CD4-positive, alpha-beta T cell (primary cell): ENCODE measurements around the gene LRAT. TPM values are rescaled to one million over a fixed set of nuclear protein-coding genes. Genes with fewer than 3 reads are reported as not detected.

Source experiments
- ATAC-seq: fragments of 200-7000 bp; cut with Tn5 transposase; one replicate; pipeline ENCODE4 v1.10.0; 2022; ENCODE audit warnings: mild to moderate bottlenecking; ENCODE audit not compliant: poor library complexity
- CTCF ChIA-PET: fragments of 350-600 bp; sonication (Branson Sonifier 250); formaldehyde crosslinking; loops from one replicate; lab custom pipeline; 2021; ENCODE audit warnings: antibody characterized with exemption, inconsistent platforms; lab: Charles Lee
- POLR2A ChIA-PET: fragments of 350-600 bp; sonication (Branson Sonifier 250); formaldehyde crosslinking; loops from one replicate; lab custom pipeline; 2021; ENCODE audit warnings: antibody characterized with exemption, inconsistent platforms; lab: Charles Lee
- DNase-seq, 14 experiments: peaks; one replicate each; pipeline ENCODE4 v3.0.0-alpha.2; 2013 to 2020; ENCODE audit warnings: mixed read lengths in 2 of 14
- H3K27ac ChIP-seq, 2 donors: one replicate each; pipeline versions ENCODE4 v1.5.1 to v1.7.0; 2013; ENCODE audit warnings: low read length in 2 of 2, low read depth in 1 of 2, mild to moderate bottlenecking in 1 of 2
- H3K27me3 ChIP-seq, 2 experiments: 1 replicate in 1 of 2; 2 replicates in 1 of 2; pipeline versions ENCODE4 v1.6.1 to v1.7.0; 2013; ENCODE audit warnings: low read length in 2 of 2, control low read depth in 1 of 2, mild to moderate bottlenecking in 1 of 2, moderate library complexity in 1 of 2; ENCODE audit not compliant: insufficient read depth in 2 of 2, control insufficient read depth in 1 of 2
- H3K36me3 ChIP-seq: one replicate; pipeline ENCODE4 v1.6.1; 2013; ENCODE audit warnings: low read length, control low read depth; ENCODE audit not compliant: insufficient read depth
- H3K4me1 ChIP-seq: one replicate; pipeline ENCODE4 v1.6.1; 2013; ENCODE audit warnings: low read length, control low read depth; ENCODE audit not compliant: insufficient read depth
- H3K4me3 ChIP-seq: one replicate; pipeline ENCODE4 v1.5.1; 2013; ENCODE audit warnings: mild to moderate bottlenecking, low read length, moderate library complexity
- H3K9me3 ChIP-seq, 2 experiments: 1 replicate in 1 of 2; 2 replicates in 1 of 2; pipeline versions ENCODE4 v1.6.1 to v1.7.0; 2013; ENCODE audit warnings: low read length in 2 of 2, mild to moderate bottlenecking in 2 of 2, control low read depth in 1 of 2, moderate library complexity in 1 of 2; ENCODE audit not compliant: control insufficient read depth in 1 of 2, insufficient read depth in 1 of 2
- H3K27ac Mint-ChIP-seq: one replicate; pipeline ENCODE4 v1.8.0; 2020; ENCODE audit warnings: mixed read lengths
- H3K27me3 Mint-ChIP-seq: one replicate; pipeline ENCODE4 v1.8.0; 2021; ENCODE audit warnings: mixed read lengths
- H3K36me3 Mint-ChIP-seq: one replicate; pipeline ENCODE4 v1.8.0; 2021; ENCODE audit warnings: low read depth, mixed read lengths
- H3K4me1 Mint-ChIP-seq: one replicate; pipeline ENCODE4 v1.8.0; 2021; ENCODE audit warnings: low read depth, mixed read lengths
- H3K4me3 Mint-ChIP-seq: one replicate; pipeline ENCODE4 v1.8.0; 2020; ENCODE audit warnings: mild to moderate bottlenecking, mixed read lengths
- H3K9me3 Mint-ChIP-seq: one replicate; pipeline ENCODE4 v1.8.0; 2020; ENCODE audit warnings: mixed read lengths
- intact Hi-C, 2 experiments: fragments of 100-400 bp; cut with DNase I in 1 of 2; cut with micrococcal nuclease in 1 of 2; formaldehyde crosslinking; loops; one replicate each; pipeline versions ENCODE4 v1.15.1 to v1.9.0; 2023 to 2025; cut with DNase I, micrococcal nuclease
- total RNA-seq, 174 experiments: library from RNA in 2 of 174; stranded (reverse) in 2 of 174; gene quantifications; one replicate each; pipeline ENCODE4 v1.2.3 and lab custom pipeline; 2021 to 2026
- TF ChIP-seq, protein P1 (sequence below): fragments of 200-600 bp; IDR thresholded peaks from one replicate; pipeline ENCODE4 v1.8.0; 2022; ENCODE audit warnings: antibody characterized with exemption, mild to moderate bottlenecking

The LRAT gene
- total RNA-seq, 2 experiments from 2014 or later: not detected

DNA sequence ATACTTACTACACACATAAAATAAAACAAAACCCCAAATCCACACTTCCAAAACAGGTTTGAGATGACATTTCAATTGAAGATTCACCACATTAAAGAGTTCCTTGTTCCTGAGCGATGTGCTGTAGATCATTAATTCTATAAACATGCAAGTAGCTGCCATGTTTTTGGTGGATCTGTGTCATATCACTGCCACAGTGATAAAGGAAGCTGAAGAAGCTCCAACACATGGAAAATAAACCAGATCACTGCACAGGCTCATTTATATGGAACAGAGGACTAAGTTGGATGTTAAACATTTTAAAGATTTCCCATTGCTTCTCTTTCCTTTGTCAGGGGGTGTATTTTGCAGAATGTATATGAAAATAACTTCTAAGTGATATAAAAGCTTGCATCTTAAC, 34.5 kb downstream of the LRAT start:
- TF ChIP-seq, protein P1, sequence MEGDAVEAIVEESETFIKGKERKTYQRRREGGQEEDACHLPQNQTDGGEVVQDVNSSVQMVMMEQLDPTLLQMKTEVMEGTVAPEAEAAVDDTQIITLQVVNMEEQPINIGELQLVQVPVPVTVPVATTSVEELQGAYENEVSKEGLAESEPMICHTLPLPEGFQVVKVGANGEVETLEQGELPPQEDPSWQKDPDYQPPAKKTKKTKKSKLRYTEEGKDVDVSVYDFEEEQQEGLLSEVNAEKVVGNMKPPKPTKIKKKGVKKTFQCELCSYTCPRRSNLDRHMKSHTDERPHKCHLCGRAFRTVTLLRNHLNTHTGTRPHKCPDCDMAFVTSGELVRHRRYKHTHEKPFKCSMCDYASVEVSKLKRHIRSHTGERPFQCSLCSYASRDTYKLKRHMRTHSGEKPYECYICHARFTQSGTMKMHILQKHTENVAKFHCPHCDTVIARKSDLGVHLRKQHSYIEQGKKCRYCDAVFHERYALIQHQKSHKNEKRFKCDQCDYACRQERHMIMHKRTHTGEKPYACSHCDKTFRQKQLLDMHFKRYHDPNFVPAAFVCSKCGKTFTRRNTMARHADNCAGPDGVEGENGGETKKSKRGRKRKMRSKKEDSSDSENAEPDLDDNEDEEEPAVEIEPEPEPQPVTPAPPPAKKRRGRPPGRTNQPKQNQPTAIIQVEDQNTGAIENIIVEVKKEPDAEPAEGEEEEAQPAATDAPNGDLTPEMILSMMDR: no peak
- ChIA-PET POLR2A (no interaction called here), CTCF (interaction anchor here (1.7 kb wide), 1 partner anchor 11 kb away, joined by 4 read pairs; no protein-coding TSS in a partner anchor)
- peaks cover 3 to 5% of the 10 kb centered on the region in 2 experiments for H3K27me3 ChIP-seq
- H3K4me1 ChIP-seq: no peaks in the 10 kb centered on the region
- no peak overlapping the region for H3K27ac ChIP-seq
- Mint-ChIP-seq H3K4me1 (no peaks in the 10 kb centered on the region), H3K36me3 (no peaks in the 10 kb centered on the region), H3K4me3 (no peak overlapping the region), H3K9me3 (peaks cover 9% of the 10 kb centered on the region), H3K27me3 (peaks cover 38% of the 10 kb centered on the region), H3K27ac (no peak overlapping the region)
- no peaks in the 10 kb centered on the region for H3K36me3 ChIP-seq
- DNase-seq (no peak), ATAC-seq (no peak)
- peaks cover 0 to 13% of the 10 kb centered on the region in 2 experiments for H3K9me3 ChIP-seq
- intact Hi-C loops: no loop called here
- no peak overlapping the region for H3K4me3 ChIP-seq

DNA sequence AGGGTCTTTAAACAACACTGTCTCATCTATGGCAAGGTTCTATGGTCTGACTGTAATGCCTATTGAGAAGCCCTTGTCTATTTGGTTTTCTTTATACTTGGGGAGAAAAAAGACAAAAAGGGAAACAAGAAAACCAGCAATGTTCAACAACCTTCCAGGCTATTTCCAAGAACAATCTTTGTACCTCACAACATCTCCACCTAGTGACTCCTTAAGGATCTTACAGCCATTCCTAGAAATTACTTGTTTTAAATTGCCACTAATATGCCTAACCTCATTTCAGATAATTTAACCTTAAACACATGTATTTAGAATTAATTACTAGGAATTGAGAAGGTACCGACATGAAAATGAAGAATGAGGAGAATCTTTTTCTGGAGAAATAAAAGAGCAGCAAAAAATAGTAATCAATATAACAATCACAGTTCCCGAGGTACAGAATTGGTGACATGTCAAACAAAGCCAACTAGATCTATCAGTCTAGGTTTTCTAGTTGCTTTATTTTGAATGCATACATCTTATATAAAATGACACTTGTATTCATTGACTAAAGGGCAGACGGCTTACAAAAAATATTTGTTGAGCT, 35.7 kb downstream of the LRAT start:
- CTCF ChIA-PET: no interaction called here
- no peaks in the 10 kb centered on the region for H3K4me1 Mint-ChIP-seq
- H3K27ac Mint-ChIP-seq: no peak overlapping the region
- ATAC-seq (no peak), DNase-seq (no peak)
- no peak overlapping the region for H3K27ac ChIP-seq
- H3K4me3 ChIP-seq: no peak overlapping the region
- intact Hi-C loops: no loop called here
- no peak overlapping the region for H3K4me3 Mint-ChIP-seq
- POLR2A ChIA-PET: no interaction called here
- TF ChIP-seq, protein P1: no peak
- no peaks in the 10 kb centered on the region for H3K36me3 ChIP-seq
- H3K4me1 ChIP-seq: no peaks in the 10 kb centered on the region
- peaks cover 0 to 13% of the 10 kb centered on the region in 2 experiments for H3K9me3 ChIP-seq
- peaks cover 3 to 5% of the 10 kb centered on the region in 2 experiments for H3K27me3 ChIP-seq
- H3K9me3 Mint-ChIP-seq: peaks cover 9% of the 10 kb centered on the region
- H3K36me3 Mint-ChIP-seq: no peaks in the 10 kb centered on the region
- peaks cover 42% of the 10 kb centered on the region for H3K27me3 Mint-ChIP-seq

DNA sequence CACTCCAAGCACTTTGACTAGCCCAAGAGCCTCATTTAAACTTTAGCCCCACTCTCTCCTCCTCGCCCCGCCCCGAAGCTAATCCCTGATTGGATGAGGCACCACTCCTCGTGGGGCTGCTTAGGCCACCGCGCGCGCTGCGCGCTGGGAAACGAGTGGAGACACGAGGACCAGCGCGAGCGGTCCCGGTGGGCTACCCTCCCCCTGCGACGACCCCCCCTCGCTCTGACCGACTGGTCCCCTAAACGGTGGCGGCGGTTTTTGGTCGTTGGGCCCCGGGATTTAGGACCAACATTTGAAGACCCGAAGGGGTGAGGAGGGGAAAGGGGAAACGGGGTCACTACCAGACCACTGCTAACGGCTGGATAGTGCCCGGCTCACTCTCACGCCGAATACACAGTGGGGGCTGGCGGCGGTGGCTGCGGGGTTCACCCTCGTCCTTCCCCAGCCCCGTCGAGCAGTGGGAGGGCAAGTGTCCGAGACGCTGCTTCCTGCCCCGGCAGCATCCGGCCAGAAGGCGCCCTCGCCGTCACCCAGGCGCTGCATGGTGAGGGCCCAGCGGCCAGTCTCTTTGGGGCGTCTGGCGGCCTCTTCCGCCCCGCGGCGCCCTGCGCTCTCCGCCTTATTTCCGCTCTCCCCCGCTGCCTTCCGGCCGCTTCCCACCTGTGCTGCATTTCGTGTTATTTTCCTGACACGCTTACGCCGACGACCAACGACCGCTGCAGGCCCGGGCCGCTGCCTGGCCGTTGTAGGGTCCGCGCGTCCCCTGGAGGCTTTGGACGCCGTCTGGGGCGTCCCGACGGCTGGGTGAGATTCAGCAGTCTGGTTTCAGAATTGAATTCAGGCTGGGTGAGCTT, 37.6 kb downstream of the LRAT start, which contains the start of gene RBM46:
Gene RBM46 (plus strand): TSS at position 147 of the 857 bp plus-strand sequence. CDS start 15,481 bp downstream, outside the sequence.
- Histone ChIP-seq H3K27ac (no peak within 1 kb of the TSS), H3K4me3 (no peak within 1 kb of the TSS), H3K27me3 (peaks cover 3 to 5% of the 10 kb centered on the region in 2 experiments), H3K9me3 (peaks cover 0 to 13% of the 10 kb centered on the region in 2 experiments), H3K4me1 (no peaks in the 10 kb centered on the region), H3K36me3 (no peaks in the 10 kb centered on the region)
- Mint-ChIP-seq H3K4me1 (no peaks in the 10 kb centered on the region), H3K36me3 (no peaks in the 10 kb centered on the region), H3K9me3 (peaks cover 4% of the 10 kb centered on the region), H3K27me3 (peaks cover 46% of the 10 kb centered on the region), H3K4me3 (no peak within 1 kb of the TSS), H3K27ac (no peak within 1 kb of the TSS)
- POLR2A ChIA-PET: no interaction called here
- TF ChIP-seq, protein P1: no peak
- no peak for DNase-seq
- intact Hi-C loops: no loop called here
- CTCF ChIA-PET: no interaction called here
- no peak for ATAC-seq
